ENCODE measurements around the gene PDGFA. TPM values are rescaled to one million over a fixed set of nuclear protein-coding genes. Genes with fewer than 3 reads are reported as not detected.

Gene PDGFA
- total RNA-seq, 1 experiment from 2014 or later: 18.4 TPM

GRCh38 chr7:505171-505570 is 14.5 kb downstream of the PDGFA start:
- H3K27ac ChIP-seq (ENCODE audit: low read length): no peak overlapping the region
- no peak for ATAC-seq
- no peak overlapping the region for H3K4me3 ChIP-seq (ENCODE audit: low read length)
- ChIA-PET CTCF (no interaction called here), POLR2A (ENCODE audit: unreplicated experiment) (no interaction called here)
- H3K27me3 ChIP-seq (ENCODE audit: low read length): no peaks in the 10 kb centered on the region
- no peaks in the 10 kb centered on the region for H4K20me1 ChIP-seq (ENCODE audit: low read length)
- H3K4me1 ChIP-seq (ENCODE audit: insufficient read depth, low read length): no peaks in the 10 kb centered on the region
- no peak overlapping the region for H3K9ac ChIP-seq (ENCODE audit: low read length)
- H3K36me3 ChIP-seq (ENCODE audit: low read depth, low read length): no peaks in the 10 kb centered on the region; the same call in 1 of the 2 replicates
- DNase-seq: no peak
- H3K4me2 ChIP-seq (ENCODE audit: low read length): no peak overlapping the region
- H2AFZ ChIP-seq (ENCODE audit: low read length): no peak overlapping the region
- H3K9me3 ChIP-seq (ENCODE audit: low read length): no peaks in the 10 kb centered on the region
- no TSS peak for BruUV-seq (replicated peaks)
- H3F3A ChIP-seq (ENCODE audit: low read length, unreplicated experiment): no peaks in the 10 kb centered on the region
- H3K79me2 ChIP-seq (ENCODE audit: low read length): no peaks in the 10 kb centered on the region
- TF ChIP-seq CTCF (conservative IDR thresholded peaks at IDR 0.05; ENCODE audit: low read depth, low read length) (no peak), EZH2phosphoT487 (IDR thresholded peaks at IDR 0.05; ENCODE audit: borderline replicate concordance, low read length) (no peak), EZH2 (IDR thresholded peaks at IDR 0.05; ENCODE audit: low read length, unreplicated experiment) (no peak)
- no peaks in the 10 kb centered on the region for H3K9me2 ChIP-seq (replicated peaks; ENCODE audit: low read length)
- intact Hi-C loops (cut with micrococcal nuclease): no loop called here

GRCh38 chr7:504221-505111 is 15.2 kb downstream of the PDGFA start:
- intact Hi-C loops (cut with micrococcal nuclease): no loop called here
- no peak overlapping the region for H3K4me3 ChIP-seq (ENCODE audit: low read length)
- no TSS peak for BruUV-seq (replicated peaks)
- H3K4me2 ChIP-seq (ENCODE audit: low read length): no peak overlapping the region
- H3K36me3 ChIP-seq (ENCODE audit: low read depth, low read length): no peaks in the 10 kb centered on the region; the same call in 1 of the 2 replicates
- H3K27me3 ChIP-seq (ENCODE audit: low read length): no peaks in the 10 kb centered on the region
- no peaks in the 10 kb centered on the region for H3K9me3 ChIP-seq (ENCODE audit: low read length)
- H2AFZ ChIP-seq (ENCODE audit: low read length): no peak overlapping the region
- POLR2A ChIA-PET (ENCODE audit: unreplicated experiment): no interaction called here
- no peak overlapping the region for H3K9ac ChIP-seq (ENCODE audit: low read length)
- H3K4me1 ChIP-seq (ENCODE audit: insufficient read depth, low read length): no peaks in the 10 kb centered on the region
- CTCF ChIA-PET: no interaction called here
- no peaks in the 10 kb centered on the region for H3F3A ChIP-seq (ENCODE audit: low read length, unreplicated experiment)
- DNase-seq: no peak
- no peaks in the 10 kb centered on the region for H3K79me2 ChIP-seq (ENCODE audit: low read length)
- H3K9me2 ChIP-seq (replicated peaks; ENCODE audit: low read length): no peaks in the 10 kb centered on the region
- H3K27ac ChIP-seq (ENCODE audit: low read length): no peak overlapping the region
- ATAC-seq: no peak
- H4K20me1 ChIP-seq (ENCODE audit: low read length): no peaks in the 10 kb centered on the region
- TF ChIP-seq EZH2phosphoT487 (IDR thresholded peaks at IDR 0.05; ENCODE audit: borderline replicate concordance, low read length) (no peak), CTCF (conservative IDR thresholded peaks at IDR 0.05; ENCODE audit: low read depth, low read length) (no peak), EZH2 (IDR thresholded peaks at IDR 0.05; ENCODE audit: low read length, unreplicated experiment) (no peak)

- DNase-seq: no peak
- H4K20me1 ChIP-seq (ENCODE audit: low read length): no peaks in the 10 kb centered on the region
- H3K79me2 ChIP-seq (ENCODE audit: low read length): no peaks in the 10 kb centered on the region
- TF ChIP-seq CTCF (conservative IDR thresholded peaks at IDR 0.05; ENCODE audit: low read depth, low read length) (no peak), EZH2 (IDR thresholded peaks at IDR 0.05; ENCODE audit: low read length, unreplicated experiment) (no peak), EZH2phosphoT487 (IDR thresholded peaks at IDR 0.05; ENCODE audit: borderline replicate concordance, low read length) (no peak)
- no peak overlapping the region for H3K9ac ChIP-seq (ENCODE audit: low read length)
- no peak for ATAC-seq
- H3K4me2 ChIP-seq (ENCODE audit: low read length): no peak overlapping the region
- ChIA-PET CTCF (no interaction called here), POLR2A (ENCODE audit: unreplicated experiment) (no interaction called here)
- H2AFZ ChIP-seq (ENCODE audit: low read length): no peak overlapping the region
- no peaks in the 10 kb centered on the region for H3K27me3 ChIP-seq (ENCODE audit: low read length)
- no peaks in the 10 kb centered on the region for H3K4me1 ChIP-seq (ENCODE audit: insufficient read depth, low read length)
- intact Hi-C loops (cut with micrococcal nuclease): no loop called here
- no peaks in the 10 kb centered on the region; the same call in 1 of the 2 replicates for H3K36me3 ChIP-seq (ENCODE audit: low read depth, low read length)
- H3K4me3 ChIP-seq (ENCODE audit: low read length): no peak overlapping the region
- H3K9me3 ChIP-seq (ENCODE audit: low read length): no peaks in the 10 kb centered on the region
- BruUV-seq (replicated peaks): no TSS peak
- H3F3A ChIP-seq (ENCODE audit: low read length, unreplicated experiment): no peaks in the 10 kb centered on the region
- H3K27ac ChIP-seq (ENCODE audit: low read length): no peak overlapping the region
- no peaks in the 10 kb centered on the region for H3K9me2 ChIP-seq (replicated peaks; ENCODE audit: low read length)
These were observed 16.0 kb downstream of the PDGFA start for GRCh38 chr7:503575-504111.

Data from PC-3 (cell line).